Measurements from ENCODE around the gene TKT.
"Not testable (repeated sequence)": the region's sequence is repeated elsewhere in the genome, so short reads cannot be mapped to it uniquely, and the experiment has no call there.

Gene TKT

DNA sequence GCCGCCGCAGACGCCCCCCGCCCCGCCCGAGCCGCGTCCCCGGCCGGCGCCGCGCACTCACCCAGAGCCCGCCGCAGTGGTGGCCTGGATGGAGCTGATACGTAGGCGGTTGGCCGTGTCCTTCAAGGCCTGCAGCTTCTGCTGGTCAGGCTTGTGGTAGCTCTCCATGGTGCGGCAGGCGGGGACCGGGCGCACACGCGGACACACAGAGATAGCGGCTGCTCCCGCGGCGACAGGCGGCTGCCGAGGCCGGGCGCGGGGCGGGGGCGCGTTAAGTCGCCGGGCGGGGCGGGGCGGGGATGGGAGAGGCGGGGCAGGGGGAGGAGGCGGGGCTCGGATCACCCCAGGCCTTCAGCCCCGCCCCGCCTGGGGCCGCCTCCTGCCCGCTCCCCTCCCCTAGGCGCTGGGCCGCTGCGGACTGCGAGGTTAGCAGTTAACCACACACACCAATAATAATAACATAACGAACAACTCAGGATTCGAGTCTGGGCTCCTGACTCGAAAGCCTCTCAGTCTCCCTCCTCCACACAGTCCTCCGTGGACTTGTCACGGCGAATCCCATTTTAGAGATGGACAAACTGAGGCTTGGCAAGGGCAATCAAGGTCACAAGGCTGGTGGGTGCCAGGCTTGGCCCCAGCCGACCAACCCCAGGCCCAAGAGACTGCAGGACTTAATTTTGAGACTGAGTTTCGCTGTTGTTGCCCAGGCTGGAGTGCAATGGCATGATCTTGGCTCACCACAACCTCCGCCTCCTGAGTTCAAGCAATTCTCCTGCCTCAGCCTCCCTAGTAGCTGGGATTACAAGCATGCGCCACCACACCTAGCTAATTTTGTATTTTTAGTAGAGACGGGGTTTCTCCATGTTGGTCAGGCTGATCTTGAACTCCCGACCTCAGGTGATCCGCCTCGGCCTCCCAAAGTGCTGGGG, at the start of gene TKT:
TKT (minus strand) TSS at position 248 of the 929 bp plus-strand sequence; CDS start at position 168, 80 bp downstream.
- DNase-seq, result peak; percentile 27

- no peak for DNase-seq
Measured at GRCh38 chr3:53303957-53304356, 48.1 kb upstream of the TKT start.

GRCh38 chr3:53303549-53303948, 47.7 kb upstream of the TKT start:
- no peak for DNase-seq

DNA sequence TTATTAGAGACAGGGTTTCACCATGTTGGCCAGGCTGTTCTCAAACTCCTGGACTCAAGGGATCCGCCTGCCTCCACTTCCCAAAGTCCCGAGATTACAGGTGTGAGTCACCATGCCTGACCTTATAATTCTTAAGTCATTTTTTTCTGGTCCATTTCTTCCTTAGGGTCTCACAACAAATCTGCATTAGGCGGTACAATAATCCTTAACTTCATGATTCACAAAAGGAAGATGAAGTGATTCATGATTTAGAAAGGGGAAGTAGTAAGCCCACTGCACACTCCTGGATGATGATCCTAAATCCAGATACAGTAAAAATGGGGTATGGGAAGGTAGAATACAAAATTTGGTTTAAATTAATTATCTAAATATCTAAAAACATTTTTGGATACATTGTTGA, 45.0 kb upstream of the TKT start:
- no peak for DNase-seq

DNA sequence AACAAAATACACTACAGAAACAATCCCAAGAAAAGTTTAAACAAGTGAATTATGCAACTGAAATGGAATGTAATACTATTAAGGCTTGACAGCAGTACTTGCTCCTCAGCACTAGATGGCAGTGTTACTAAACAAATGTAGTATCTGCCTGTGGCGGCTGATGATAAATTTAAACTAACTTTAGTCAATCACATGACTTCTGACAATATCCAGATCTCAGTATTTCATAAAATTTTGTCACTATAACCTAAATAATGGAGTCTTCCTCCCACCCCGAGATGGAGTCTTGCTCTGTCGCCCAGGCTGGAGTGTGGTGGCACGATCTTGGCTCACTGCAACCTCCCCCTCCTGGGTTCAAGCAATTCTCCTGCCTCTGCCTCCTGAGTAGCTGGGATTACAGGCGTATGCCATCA, 43.8 kb upstream of the TKT start:
- DNase-seq, result not testable (repeated sequence)

GRCh38 chr3:53295410-53295809, 39.6 kb upstream of the TKT start:
- DNase-seq, result no peak

GRCh38 chr3:53293867-53294266, 38.0 kb upstream of the TKT start:
- DNase-seq, result no peak

- DNase-seq, result no peak
Measured at GRCh38 chr3:53288214-53288613, 32.4 kb upstream of the TKT start.

- DNase-seq, result no peak
Measured at GRCh38 chr3:53287131-53287629, 31.4 kb upstream of the TKT start.

GRCh38 chr3:53286727-53287126, 30.9 kb upstream of the TKT start:
- DNase-seq, result no peak

DNA sequence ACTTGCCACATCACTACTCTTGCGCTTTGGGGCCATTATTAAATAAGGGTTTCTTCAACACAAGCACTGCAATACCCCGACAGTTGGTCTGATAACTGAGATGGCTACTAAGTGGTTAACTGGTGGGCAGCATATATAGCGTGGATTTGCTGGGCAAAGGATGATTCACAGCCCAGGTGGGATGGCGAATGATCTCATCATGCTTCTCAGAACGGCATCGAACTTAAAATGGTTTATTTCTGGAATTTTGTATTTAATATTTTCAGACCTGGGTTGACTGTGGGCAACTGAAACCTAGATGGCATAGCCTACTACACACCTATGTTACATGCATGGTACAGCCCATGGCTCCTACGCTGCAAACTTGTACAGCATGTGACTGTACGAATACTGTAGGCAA, 26.8 kb upstream of the TKT start:
- no peak for DNase-seq

- no peak for DNase-seq
Measured at GRCh38 chr3:53278667-53279066, 22.8 kb upstream of the TKT start.

DNA sequence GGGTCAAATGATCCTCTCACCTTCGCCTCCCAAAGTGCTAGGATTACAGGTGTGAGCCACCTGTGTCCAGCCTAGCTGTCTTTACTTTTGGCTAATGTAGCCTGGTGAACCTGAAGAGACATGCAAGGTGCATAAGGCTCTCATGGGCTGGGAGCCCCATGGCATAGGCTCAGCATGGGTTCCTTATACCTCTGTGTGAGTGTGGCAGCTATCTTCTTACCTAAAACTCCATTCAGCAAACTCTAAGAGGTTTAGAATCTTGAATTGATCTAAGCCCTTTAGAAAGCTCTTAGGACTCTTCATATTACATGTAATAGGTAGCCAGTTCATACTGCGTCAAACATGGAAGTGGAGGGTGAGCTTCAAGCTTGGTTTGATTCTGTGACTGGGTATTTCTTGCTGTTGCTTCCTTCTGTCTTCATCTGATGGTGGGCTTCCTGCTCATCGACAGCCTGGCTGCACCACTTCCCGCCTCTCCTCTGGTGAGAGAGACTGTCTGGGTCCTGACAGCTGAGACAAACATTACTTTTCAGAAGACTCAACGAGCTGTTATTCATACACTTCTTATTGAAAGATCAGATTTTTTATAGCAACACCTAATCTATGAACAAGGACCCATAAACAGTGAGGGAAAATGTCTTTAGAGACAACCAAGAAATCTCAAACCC, 19.2 kb upstream of the TKT start:
- DNase-seq, result no peak

DNA sequence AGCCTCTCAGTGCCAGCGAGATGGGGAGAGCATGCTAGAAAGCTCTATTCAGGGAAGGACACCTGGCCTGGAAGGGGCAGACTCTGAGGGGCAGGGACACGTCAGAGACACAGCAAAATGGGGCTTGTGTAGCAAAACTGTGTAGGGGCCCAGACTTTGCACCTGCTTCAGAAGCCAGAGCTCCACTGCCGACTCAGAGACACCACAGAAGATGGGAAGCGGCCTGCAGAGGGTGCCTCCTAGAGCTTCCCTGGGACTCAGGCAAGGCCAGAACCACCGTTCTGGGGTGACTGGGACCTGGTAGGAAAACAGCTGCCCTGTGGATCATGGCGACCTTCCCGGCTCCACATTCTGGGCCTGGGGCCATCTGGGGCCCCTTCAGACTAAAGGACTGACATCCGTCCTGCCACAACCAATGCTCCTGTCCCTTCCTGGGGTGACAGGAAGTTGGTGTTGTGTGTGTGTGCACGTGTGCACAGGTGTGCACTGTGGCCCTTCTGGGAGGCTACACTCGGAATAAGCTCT, 17.4 kb upstream of the TKT start:
- DNase-seq, result no peak

- DNase-seq, result peak; percentile 14
Measured at GRCh38 chr3:53269888-53270880, 14.4 kb upstream of the TKT start.

DNA sequence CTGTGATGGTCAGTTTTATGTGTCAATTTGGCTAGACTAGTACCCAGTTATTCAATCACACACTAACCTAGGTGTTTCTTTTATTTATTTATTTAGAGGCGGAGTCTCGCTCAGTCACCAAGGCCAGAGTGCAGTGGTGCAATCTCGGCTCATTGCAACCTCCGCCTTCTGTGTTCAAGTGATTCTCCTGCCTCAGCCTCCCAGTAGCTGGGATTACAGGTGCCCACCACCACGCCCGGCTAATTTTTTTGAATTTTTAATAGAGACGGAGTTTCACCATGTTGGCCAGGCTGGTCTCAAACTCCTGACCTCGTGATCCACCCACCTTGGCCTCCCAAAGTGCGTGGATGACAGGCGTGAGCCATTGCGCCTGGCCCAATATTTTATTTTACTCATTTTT, 13.4 kb upstream of the TKT start:
- not testable (repeated sequence) for DNase-seq

DNA sequence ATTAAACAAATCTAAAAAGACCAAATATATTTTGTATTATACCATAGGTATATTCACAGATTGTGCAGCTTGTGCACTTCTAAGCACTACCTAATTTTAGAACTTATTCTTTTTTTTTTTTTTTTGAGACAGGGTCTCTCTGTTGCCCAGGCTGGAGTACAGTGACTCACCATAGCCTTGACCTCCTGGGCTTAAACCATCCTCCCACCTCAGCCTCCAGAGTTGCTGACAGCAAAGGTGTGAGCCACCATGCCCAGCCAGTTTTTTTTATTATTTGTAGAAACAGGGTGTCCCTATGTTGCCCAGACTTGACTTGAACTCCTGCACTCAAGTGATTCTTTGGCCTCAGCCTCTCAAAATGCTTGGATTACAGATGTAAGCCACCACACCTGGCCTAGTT, 11.9 kb upstream of the TKT start:
- DNase-seq, result no peak

DNA sequence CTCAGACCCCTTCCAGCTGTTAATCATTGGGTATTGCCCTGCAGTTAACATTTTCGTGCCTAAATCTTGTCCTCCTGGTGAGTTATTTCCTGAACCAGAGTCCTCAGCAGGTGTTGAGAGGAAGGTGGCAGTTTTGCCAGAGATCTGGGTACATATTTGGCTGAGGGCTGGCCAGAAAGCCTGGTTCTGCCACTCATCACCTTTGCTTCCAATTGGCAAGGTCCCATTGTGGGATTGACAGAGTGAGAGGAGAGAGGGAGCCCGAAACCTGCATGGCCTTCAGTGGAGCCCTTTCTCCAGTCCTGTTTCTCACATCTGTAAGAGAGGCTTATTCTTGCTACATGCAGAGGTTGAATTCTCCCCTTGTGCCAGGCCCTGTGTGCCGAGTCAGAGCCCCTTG, 8.9 kb upstream of the TKT start:
- no peak for DNase-seq

- no peak for DNase-seq
Measured at GRCh38 chr3:53263907-53264306, 8.1 kb upstream of the TKT start.

DNA sequence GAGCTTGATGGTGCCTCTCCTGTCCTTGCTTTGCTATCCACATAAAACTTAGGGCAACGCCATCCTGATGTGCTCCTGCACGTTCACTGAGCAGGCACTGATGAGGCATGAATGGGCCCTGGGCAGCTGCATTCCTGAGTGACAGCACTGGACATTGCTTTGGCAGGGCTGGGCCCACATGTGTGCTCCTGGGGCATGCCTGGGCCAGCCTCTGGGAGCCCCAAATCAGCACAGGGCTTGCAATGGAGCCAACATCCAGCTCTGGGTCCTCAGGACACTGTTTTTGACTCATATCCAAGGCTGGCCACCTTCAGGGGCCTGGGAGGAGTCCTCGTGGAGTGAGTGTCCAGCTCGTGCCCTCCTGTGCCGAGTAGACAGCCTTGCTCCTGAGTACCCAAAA, 5.9 kb upstream of the TKT start:
- no peak for DNase-seq

GRCh38 chr3:53260286-53260785, 4.5 kb upstream of the TKT start:
- no peak for DNase-seq

Measured in NCI-H446 treated with DMSO at 0.1 percent for 48 hours (cell line).